GM19372 (cell line): ENCODE measurements around the gene MB21D2.

Experiments
- ATAC-seq: cut with Tn5 transposase; IDR thresholded peaks from one replicate; pipeline ENCODE4 v1.9.1; 2021; ENCODE audit warnings: mild to moderate bottlenecking, low read depth, moderate library complexity; ENCODE audit not compliant: unreplicated experiment

The MB21D2 gene

GRCh38 chr3:192840143-192840836 is 77.4 kb downstream of the MB21D2 start:
- ATAC-seq: no peak

DNA sequence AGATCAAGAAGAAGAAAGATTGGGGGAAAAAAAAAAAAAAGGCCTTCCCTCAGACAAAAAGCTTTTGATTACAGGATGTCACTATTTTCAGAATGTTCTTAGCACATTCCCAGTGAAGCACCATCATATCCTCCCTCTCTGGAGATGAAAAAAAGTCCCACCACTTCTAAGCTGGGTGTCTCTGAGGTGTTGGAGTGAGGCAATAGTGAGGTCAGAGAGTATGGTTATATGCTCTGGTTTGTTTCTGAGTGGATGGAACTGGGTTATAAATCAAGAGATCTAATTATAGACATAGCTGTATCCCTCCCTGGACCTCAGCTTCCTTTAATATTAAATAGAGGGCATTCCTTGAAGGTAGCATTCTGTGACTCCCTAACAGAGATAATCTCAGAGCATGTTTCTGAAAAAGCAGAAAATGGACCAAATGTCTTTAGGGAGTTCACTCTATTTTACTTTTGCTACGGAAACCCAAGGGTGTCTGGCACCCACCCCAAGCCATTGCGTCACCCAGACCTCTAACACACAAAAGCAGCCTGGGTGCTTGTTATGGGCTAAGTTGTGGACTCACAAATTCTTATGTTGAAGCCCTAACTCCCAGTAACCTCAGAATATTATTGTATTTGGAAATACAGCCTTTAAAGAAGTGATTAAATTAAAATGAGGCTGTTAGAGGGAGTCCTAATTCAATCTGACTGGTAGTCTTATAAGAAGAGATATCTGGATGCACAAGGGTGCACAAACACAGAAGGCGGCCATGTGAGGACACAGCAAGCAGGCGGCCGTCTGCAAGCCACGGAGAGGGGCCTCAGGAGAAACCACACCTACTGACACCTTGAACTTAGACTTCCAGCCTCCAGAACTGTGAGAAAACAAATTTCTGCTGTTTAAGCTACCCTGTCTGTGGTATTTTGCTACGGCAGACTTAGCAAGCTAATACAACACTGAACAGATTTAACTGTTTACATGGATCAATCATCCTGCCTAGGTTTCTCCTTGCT is 81.5 kb downstream of the MB21D2 start:
- ATAC-seq: no peak

DNA sequence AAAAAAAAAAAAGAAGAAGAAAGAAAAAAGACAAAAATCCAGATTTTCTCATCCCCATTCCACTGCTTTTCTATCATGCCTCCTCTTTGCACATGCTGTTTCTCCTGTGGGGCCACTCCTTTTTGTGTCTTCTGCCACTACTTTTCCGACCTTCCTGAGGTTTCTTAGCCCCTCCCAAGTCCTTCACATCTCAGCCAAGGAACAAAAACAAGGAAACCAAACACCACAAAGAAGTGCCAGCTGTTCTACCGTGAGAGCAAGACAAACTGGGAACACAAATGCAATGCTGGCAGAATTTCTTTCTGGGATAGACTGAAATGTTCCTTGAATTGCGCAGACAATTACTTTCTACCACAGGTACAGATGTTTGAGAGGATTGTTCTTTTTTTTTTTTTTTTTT is 83.2 kb downstream of the MB21D2 start:
- ATAC-seq: no peak

DNA sequence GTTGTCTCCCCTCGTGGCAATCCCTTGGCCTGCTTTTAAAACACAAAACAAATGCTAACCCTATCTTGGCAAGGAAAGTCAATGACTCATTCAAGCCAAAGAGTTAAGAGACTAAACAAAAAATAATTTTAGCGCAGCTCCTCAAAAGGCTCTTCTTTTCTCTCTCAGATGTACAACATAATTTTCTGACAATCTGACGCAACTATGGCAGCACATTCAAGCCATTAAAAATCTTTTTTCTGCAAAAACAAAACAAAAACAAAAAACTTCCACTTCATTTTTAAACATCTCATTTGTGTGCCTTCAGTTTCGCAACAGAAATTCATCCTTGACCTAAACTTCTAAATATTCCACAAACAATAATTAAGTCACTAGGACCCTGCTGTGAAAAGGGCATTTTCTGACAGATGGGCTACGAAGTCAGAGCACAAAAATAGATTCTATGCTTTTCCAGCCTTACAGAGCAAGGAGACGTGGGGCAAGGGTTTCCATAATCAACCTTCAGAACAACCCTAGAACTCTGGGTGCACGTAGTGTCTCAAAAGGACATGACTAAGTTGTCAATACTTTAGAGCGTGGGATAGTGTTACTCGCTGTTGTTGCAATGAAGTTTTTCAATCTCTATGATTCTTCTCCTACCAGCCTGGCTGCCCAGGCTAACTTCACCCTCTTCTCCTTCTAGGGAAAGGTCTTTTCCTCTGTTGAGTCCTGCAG is 84.3 kb downstream of the MB21D2 start:
- ATAC-seq: no peak

GRCh38 chr3:192831801-192832347 is 85.8 kb downstream of the MB21D2 start:
- ATAC-seq: no peak

- peak; percentile 49 for ATAC-seq
Observed at GRCh38 chr3:192831111-192831644, 86.5 kb downstream of the MB21D2 start.

DNA sequence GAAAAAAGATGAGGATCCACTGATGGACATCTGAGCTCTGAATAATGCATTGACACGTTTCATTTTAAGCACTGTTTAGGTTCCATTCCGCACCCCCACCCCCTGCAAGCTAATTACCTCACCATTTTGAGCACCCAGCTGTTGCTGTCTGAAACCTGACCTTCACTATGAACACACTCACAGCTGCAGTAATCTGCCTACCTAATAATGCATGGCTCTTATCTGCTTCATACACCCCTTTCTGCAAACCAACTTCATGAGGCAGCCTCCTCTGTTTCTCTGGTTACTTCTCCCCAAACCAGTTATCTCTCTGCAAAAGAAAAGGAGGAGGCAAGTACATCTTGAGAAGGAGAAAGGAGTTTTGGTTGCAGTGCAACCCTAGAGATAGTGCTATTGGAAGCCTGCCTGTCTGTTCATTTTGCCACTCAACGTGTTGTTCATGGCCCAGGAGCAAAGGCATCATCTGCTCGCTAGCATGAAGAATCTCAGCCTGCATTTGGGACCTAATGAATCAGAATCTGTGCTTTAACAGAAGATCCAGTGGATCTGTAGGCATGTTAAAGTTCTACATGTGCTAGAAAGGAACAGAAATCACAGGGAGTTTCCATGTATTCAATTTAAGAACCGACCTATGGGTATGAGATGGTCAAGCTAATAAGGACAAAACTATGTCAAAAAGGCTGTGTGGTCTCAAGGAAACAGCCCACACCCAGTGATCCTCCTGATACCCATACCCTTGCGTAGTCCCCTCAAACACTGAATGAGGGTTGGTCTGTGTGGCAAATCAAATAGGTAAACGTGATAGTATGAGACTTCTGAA is 87.2 kb downstream of the MB21D2 start:
- peak; percentile 62 for ATAC-seq

GRCh38 chr3:192827863-192828594 is 89.6 kb downstream of the MB21D2 start:
- no peak for ATAC-seq

DNA sequence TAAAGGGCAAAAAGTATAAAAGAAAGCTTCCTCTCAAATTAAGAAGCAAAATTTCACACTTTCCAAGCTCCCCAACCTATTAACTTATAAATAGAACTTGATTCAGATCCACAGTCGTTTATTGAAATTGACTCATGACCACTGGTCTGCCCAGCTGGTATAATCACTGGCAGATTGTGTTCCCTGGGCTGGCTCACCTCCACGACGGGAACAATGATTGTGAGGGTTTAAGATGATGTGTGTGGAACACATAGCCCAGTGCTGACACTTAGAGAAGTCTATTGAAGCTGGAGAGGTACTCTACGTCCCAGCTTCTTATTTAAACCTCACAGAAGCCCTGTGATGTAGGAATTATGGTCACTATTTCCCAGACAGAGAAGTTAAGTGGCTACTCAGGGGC is 90.4 kb downstream of the MB21D2 start:
- ATAC-seq: no peak

DNA sequence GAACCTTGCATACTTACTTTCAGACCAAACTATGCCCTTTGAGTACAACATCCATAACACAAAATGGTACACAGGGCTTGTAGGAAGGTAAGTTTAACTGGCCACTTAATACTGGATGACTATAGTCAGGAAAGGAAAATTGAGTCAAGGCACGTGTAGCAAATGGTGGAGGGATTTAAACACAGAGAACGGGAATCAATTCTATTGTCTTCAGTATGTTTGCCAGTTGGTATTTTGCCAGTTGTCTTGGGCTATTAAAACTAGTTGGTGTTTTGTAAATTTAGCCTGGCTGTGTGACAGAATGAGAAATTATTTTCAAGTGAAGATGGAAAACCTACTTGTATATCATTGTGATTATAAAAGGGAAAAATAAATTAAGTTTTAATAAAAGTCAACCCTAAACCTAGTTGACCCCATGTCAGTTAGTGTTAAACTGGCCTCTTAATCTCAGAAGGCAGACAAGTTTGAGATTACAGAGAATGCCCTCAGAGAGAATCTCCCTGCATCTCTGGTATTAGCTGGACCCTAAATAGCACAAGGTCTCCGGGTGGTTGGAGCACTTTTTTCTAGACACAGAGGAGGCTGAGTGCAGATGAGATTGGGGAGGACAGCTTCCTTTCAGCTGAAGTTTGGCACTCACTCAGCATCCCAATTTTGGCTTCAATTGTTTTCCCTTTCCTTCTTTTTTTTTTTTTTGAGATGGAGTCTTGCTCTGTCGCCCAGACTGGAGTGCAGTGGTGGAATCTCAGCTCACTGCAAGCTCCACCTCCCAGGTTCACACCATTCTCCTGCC is 91.2 kb downstream of the MB21D2 start:
- ATAC-seq: no peak

DNA sequence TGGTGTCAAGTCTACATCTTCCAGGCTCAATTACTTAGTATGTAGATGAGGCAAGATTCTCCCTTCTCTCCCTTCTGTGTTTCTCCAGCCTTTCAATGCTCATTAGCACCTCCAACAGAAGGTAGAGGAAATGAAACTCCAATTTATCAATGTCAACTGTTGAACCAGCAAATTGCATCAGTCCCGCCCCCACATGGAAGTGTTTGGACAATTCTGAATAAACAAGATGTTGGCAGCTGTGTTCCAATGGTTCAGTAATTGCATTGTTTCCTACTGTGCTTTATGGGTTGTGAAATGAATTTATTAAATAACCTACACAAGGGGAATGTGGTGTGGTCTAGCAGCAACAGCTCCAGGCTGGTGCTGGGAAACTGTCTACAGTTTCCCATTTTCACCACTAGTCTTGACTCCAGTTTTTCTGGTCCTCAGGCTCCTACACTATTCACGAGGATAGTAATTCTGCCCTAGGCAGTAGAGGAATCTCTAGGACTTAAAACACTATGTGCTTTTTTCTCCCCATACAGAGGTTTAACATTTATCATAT is 91.9 kb downstream of the MB21D2 start:
- ATAC-seq: no peak

DNA sequence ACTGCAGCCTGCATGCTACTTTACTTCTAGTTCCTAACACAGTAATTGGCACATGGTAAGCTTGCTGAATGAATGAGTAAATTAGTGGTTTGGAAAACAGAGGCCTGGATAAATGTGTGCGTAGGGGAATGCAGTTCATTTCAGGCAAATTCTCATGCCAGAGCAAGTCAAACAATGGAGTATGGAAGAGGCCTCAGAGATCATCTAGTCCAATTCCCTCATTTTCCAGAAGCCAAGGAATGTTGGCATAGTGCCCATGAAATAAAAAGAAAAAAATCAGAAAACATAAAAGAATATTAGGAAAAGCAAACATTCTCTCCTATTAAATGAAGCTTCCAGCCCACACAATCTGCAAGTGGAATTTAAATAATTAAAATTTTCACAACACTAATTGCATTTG is 92.4 kb downstream of the MB21D2 start:
- no peak for ATAC-seq

DNA sequence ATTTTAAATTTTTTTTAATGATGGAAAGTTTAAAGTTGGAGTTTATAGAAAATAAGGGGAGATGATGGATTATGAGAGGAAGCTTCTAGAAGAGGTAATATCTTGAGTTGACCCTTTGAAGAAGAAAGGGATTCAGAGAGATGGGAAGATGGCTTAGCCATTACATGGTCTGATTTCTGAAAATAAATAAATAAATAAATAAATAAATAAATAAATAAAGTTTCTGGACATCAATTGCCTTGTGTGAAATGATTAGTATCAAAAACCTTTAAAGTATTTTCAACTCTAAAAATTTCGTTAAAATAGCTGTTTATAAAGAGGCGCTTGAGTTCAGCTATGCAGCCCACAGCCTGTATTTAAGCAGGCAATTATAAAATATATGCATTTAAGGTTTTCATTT is 93.3 kb downstream of the MB21D2 start:
- ATAC-seq: no peak

- no peak for ATAC-seq
Observed at GRCh38 chr3:192821161-192821560, 96.5 kb downstream of the MB21D2 start.

DNA sequence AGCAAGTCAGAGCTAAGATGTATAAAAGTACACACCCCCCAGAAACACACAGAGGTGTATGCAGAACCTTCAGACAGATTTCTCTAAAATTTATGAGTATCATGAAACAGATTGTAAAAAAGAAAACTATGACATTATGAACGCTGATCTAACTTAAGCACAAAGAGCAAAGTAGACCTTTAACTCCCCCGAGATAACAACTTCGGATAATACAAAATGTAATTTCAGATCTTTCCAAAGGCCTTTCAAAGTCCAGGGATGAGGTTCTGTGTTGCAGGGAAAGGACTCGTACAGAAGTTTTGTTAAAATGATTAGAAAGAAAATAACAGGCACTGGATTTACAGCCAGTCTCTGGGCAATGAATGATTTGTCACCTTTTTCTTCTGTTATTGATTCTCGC is 97.5 kb downstream of the MB21D2 start:
- no peak for ATAC-seq

GRCh38 chr3:192819001-192819569 is 98.6 kb downstream of the MB21D2 start:
- ATAC-seq: peak; percentile 49

- no peak for ATAC-seq
Observed at GRCh38 chr3:192818126-192818525, 99.5 kb downstream of the MB21D2 start.

DNA sequence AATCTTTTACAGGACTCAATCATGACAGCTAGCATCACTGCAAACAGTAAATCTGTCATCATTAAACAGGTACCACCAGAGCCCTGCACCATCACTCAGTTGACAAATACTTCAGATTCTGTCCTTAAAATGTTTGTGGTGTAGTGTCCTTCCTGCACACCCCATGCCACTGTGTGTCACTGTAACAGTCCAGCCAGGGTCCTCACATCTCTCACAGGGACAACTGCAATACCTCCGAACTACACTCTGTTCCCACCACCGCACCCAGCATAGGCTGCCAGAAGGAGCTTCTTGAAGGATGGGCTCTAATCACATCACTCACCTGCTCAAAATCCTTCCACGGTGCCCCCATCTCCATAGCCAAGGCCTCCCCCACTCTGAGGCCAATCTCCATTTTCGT is 100.2 kb downstream of the MB21D2 start:
- no peak for ATAC-seq
